ENCODE data around the gene AQP12B.

DNA sequence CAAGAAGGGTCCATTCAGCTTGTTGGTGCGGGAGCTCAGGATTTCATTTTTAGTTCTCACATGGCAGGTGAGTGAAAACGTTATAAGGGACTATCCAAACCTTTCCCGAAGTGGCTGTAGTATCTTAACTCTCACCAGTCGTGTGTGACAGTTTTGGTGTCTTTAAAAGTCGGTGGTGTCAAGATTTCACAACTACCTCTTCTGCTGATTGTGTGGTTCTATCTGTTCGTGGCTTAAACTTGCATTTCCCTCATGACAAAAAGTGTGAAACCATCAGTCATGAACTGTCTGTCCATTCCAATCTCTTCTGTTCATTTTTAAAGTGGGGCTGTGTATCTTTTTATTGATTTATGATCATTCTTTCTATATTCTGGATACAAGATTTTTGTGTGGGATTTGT lies 3.8 kb upstream of the AQP12B start:
- TF ChIP-seq, protein P1, sequence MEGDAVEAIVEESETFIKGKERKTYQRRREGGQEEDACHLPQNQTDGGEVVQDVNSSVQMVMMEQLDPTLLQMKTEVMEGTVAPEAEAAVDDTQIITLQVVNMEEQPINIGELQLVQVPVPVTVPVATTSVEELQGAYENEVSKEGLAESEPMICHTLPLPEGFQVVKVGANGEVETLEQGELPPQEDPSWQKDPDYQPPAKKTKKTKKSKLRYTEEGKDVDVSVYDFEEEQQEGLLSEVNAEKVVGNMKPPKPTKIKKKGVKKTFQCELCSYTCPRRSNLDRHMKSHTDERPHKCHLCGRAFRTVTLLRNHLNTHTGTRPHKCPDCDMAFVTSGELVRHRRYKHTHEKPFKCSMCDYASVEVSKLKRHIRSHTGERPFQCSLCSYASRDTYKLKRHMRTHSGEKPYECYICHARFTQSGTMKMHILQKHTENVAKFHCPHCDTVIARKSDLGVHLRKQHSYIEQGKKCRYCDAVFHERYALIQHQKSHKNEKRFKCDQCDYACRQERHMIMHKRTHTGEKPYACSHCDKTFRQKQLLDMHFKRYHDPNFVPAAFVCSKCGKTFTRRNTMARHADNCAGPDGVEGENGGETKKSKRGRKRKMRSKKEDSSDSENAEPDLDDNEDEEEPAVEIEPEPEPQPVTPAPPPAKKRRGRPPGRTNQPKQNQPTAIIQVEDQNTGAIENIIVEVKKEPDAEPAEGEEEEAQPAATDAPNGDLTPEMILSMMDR (IDR thresholded peaks at IDR 0.05; ENCODE audit: control extremely low read depth in 1 of 3, insufficient read depth in 1 of 3, low read depth in 1 of 3, low read length in 3 of 3), result no peak
- TF ChIP-seq, protein P2, sequence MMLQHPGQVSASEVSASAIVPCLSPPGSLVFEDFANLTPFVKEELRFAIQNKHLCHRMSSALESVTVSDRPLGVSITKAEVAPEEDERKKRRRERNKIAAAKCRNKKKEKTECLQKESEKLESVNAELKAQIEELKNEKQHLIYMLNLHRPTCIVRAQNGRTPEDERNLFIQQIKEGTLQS (IDR thresholded peaks at IDR 0.05; ENCODE audit: insufficient read depth, low read depth, low read length), result no peak
- TF ChIP-seq, protein P3, sequence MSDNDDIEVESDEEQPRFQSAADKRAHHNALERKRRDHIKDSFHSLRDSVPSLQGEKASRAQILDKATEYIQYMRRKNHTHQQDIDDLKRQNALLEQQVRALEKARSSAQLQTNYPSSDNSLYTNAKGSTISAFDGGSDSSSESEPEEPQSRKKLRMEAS (IDR thresholded peaks at IDR 0.05), result no peak
- TF ChIP-seq CHD2 (IDR thresholded peaks at IDR 0.05; ENCODE audit: low read length), result no peak
- TF ChIP-seq POLR2A (IDR thresholded peaks at IDR 0.05; ENCODE audit: control extremely low read depth in 1 of 2, low read depth in 2 of 2, low read length in 2 of 2), result no peak
- TF ChIP-seq MAFK (IDR thresholded peaks at IDR 0.05; ENCODE audit: low read depth, low read length), result no peak
- no peak for TF ChIP-seq EGR1 (IDR thresholded peaks at IDR 0.05; ENCODE audit: borderline replicate concordance, low read depth, low read length)
